MM.1S (cell line): ENCODE results near the gene CALY.

Source experiments
- DNase-seq: peaks from one replicate; pipeline ENCODE4 v3.0.0-alpha.2; 2015
- H2AFZ ChIP-seq: fragments of 300-600 bp; sonication (generic); 2 replicates; pipeline ENCODE4 v1.6.0; 2016; ENCODE audit warnings: antibody characterized with exemption, low read length
- H3F3A ChIP-seq: fragments of 300-600 bp; sonication (generic); 2 replicates; pipeline ENCODE4 v1.6.1; 2016; ENCODE audit warnings: mild to moderate bottlenecking, antibody characterized with exemption, low read length, moderate library complexity, mixed read lengths; ENCODE audit not compliant: insufficient read depth
- H3K27ac ChIP-seq: fragments of 300-600 bp; sonication (generic); 2 replicates; pipeline ENCODE4 v1.5.1; 2016; ENCODE audit warnings: mild to moderate bottlenecking, low read length
- H3K27me3 ChIP-seq: fragments of 300-600 bp; sonication (generic); replicated peaks from 2 replicates; pipeline ENCODE4 v1.6.0; 2016; ENCODE audit warnings: low read length; ENCODE audit not compliant: insufficient read depth
- H3K36me3 ChIP-seq: fragments of 300-600 bp; sonication (generic); replicated peaks from 2 replicates; pipeline ENCODE4 v1.6.1; 2016; ENCODE audit warnings: mild to moderate bottlenecking, low read length, mixed read lengths; ENCODE audit not compliant: insufficient read depth
- H3K4me1 ChIP-seq: fragments of 300-600 bp; sonication (generic); 2 replicates; pipeline ENCODE4 v1.6.1; 2016; ENCODE audit warnings: low read length, mixed read lengths
- H3K4me2 ChIP-seq: fragments of 300-600 bp; sonication (generic); 2 replicates; pipeline ENCODE4 v1.6.0; 2016; ENCODE audit warnings: low read depth, low read length
- H3K4me3 ChIP-seq: fragments of 300-600 bp; sonication (generic); 2 replicates; pipeline ENCODE4 v1.5.1; 2016; ENCODE audit warnings: low read length, mixed read lengths
- H3K79me2 ChIP-seq: fragments of 300-600 bp; sonication (generic); 2 replicates; pipeline ENCODE4 v1.6.1; 2016; ENCODE audit warnings: mixed run types, low read length, mixed read lengths
- H3K9ac ChIP-seq: fragments of 300-600 bp; sonication (generic); 2 replicates; pipeline ENCODE4 v1.6.1; 2016; ENCODE audit warnings: low read length, mixed read lengths
- H3K9me2 ChIP-seq: fragments of 300-600 bp; sonication (generic); replicated peaks from 2 replicates; pipeline ENCODE4 v1.6.1; 2016; ENCODE audit warnings: mild to moderate bottlenecking, low read length, mixed read lengths; ENCODE audit not compliant: insufficient read depth
- H3K9me3 ChIP-seq: fragments of 300-600 bp; sonication (generic); replicated peaks from 2 replicates; pipeline ENCODE4 v1.6.1; 2016; ENCODE audit warnings: mild to moderate bottlenecking, low read length, mixed read lengths; ENCODE audit not compliant: insufficient read depth
- H4K20me1 ChIP-seq: fragments of 300-600 bp; sonication (generic); 2 replicates; pipeline ENCODE4 v1.6.1; 2016; ENCODE audit warnings: mild to moderate bottlenecking, low read length, moderate library complexity, mixed read lengths; ENCODE audit not compliant: insufficient read depth
- EZH2 ChIP-seq: fragments of 300-600 bp; sonication (generic); optimal IDR thresholded peaks from 2 replicates; pipeline ENCODE3; 2017; ENCODE audit warnings: low read depth, mild to moderate bottlenecking, antibody characterized with exemption, low read length, mixed read lengths
- EZH2phosphoT487 ChIP-seq: fragments of 300-600 bp; sonication (generic); IDR thresholded peaks from 2 replicates; pipeline ENCODE4 v1.6.1; 2018; ENCODE audit warnings: antibody characterized with exemption, low read length
- TF ChIP-seq, protein P1 (sequence below): fragments of 300-600 bp; sonication (generic); IDR thresholded peaks from 2 replicates; pipeline ENCODE4 v1.5.1; 2016; ENCODE audit warnings: antibody characterized with exemption, low read length, mixed read lengths

CALY gene

DNA sequence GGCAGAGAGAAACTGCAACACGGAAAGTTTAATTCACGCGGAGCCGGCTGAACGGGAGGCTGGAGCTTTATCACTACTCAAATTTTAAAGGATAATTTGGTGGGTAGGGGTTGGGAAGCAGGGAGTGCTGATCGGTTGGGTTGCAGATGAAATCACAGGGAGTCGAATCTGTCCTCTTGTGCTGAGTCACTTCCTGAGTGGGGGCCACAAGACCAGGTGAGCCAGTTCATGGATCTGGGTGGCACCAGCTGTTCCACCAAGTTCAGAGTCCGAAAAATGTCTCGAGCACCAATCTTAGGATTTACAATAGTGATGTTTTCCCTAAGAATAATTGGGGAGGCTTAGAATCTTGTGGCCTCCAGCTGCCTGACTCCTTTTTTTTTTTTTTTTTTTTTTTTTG lies 6.9 kb upstream of the CALY start:
- no peaks in the 10 kb centered on the region for H3F3A ChIP-seq
- TF ChIP-seq EZH2phosphoT487 (no peak), EZH2 (no peak)
- TF ChIP-seq, protein P1, sequence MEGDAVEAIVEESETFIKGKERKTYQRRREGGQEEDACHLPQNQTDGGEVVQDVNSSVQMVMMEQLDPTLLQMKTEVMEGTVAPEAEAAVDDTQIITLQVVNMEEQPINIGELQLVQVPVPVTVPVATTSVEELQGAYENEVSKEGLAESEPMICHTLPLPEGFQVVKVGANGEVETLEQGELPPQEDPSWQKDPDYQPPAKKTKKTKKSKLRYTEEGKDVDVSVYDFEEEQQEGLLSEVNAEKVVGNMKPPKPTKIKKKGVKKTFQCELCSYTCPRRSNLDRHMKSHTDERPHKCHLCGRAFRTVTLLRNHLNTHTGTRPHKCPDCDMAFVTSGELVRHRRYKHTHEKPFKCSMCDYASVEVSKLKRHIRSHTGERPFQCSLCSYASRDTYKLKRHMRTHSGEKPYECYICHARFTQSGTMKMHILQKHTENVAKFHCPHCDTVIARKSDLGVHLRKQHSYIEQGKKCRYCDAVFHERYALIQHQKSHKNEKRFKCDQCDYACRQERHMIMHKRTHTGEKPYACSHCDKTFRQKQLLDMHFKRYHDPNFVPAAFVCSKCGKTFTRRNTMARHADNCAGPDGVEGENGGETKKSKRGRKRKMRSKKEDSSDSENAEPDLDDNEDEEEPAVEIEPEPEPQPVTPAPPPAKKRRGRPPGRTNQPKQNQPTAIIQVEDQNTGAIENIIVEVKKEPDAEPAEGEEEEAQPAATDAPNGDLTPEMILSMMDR, result no peak
- H3K27me3 ChIP-seq, result peaks cover 61% of the 10 kb centered on the region
- no peak overlapping the region for H2AFZ ChIP-seq
- no peaks in the 10 kb centered on the region for H3K9me2 ChIP-seq
- H3K9me3 ChIP-seq, result no peaks in the 10 kb centered on the region
- H3K79me2 ChIP-seq, result no peaks in the 10 kb centered on the region
- H3K27ac ChIP-seq, result no peak overlapping the region
- H4K20me1 ChIP-seq, result no peaks in the 10 kb centered on the region
- no peak overlapping the region for H3K9ac ChIP-seq
- H3K4me2 ChIP-seq, result no peak overlapping the region
- no peak overlapping the region for H3K4me3 ChIP-seq
- no peaks in the 10 kb centered on the region for H3K36me3 ChIP-seq
- no peak for DNase-seq
- no peaks in the 10 kb centered on the region for H3K4me1 ChIP-seq

DNA sequence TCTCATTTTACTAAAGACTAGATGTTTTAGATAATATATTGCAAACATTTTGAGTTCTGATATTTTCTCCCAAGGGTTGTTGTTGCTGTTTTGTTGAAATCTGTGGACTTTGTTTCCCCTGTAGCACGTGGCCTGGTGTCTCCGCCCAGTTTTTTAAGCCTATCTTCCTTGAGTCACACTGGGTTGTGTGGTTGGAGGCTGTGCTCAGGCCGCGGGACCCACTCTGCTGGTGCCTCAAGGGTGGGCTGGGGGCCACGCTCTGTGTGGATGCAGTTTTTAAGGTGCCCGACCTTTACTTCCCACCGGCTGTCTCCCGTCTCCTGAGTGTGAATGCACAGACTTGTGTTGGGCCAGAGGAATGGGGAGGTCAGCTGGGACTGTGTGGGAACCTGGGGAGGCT lies 6.2 kb upstream of the CALY start:
- no peak for TF ChIP-seq EZH2
- TF ChIP-seq EZH2phosphoT487, result no peak
- TF ChIP-seq, protein P1, result no peak
- no peak overlapping the region for H3K4me2 ChIP-seq
- no peaks in the 10 kb centered on the region for H4K20me1 ChIP-seq
- no peak overlapping the region for H2AFZ ChIP-seq
- H3F3A ChIP-seq, result no peaks in the 10 kb centered on the region
- H3K4me3 ChIP-seq, result no peak overlapping the region
- no peak for DNase-seq
- H3K9ac ChIP-seq, result no peak overlapping the region
- H3K9me2 ChIP-seq, result no peaks in the 10 kb centered on the region
- no peaks in the 10 kb centered on the region for H3K79me2 ChIP-seq
- peaks cover 61% of the 10 kb centered on the region for H3K27me3 ChIP-seq
- H3K36me3 ChIP-seq, result no peaks in the 10 kb centered on the region
- no peak overlapping the region for H3K27ac ChIP-seq
- no peaks in the 10 kb centered on the region for H3K4me1 ChIP-seq
- H3K9me3 ChIP-seq, result no peaks in the 10 kb centered on the region

DNA sequence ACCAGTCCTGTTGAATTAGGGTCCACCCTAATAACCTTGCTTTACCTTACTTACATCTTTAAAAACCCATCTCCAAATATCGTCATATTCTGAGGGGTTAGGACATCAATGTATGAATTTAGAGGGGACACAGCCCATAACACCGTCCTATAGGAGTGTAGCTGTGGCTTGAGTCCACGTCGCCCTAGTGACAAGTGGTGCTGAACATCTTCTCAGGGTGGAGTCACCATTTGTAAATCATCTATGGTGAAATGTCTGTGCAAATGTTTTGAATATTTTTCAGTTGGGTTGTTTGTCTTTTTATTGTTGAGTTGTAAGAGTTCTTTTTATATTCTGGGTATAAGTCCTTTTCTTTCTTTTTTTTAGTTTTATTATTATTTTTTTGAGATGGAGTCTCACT lies 5.3 kb upstream of the CALY start:
- H3K9me3 ChIP-seq, result no peaks in the 10 kb centered on the region
- H3K9me2 ChIP-seq, result no peaks in the 10 kb centered on the region
- no peak overlapping the region for H2AFZ ChIP-seq
- no peak overlapping the region for H3K4me3 ChIP-seq
- H3K27ac ChIP-seq, result no peak overlapping the region
- H3K4me1 ChIP-seq, result no peaks in the 10 kb centered on the region
- TF ChIP-seq, protein P1, result no peak
- no peak for TF ChIP-seq EZH2phosphoT487
- TF ChIP-seq EZH2, result no peak
- H3K4me2 ChIP-seq, result no peak overlapping the region
- no peaks in the 10 kb centered on the region for H3K36me3 ChIP-seq
- no peak for DNase-seq
- no peaks in the 10 kb centered on the region for H3F3A ChIP-seq
- H3K27me3 ChIP-seq, result peaks cover 61% of the 10 kb centered on the region
- no peak overlapping the region for H3K9ac ChIP-seq
- H3K79me2 ChIP-seq, result no peaks in the 10 kb centered on the region
- no peaks in the 10 kb centered on the region for H4K20me1 ChIP-seq
